ENCODE results near the gene MYO6.

MYO6 gene

DNA sequence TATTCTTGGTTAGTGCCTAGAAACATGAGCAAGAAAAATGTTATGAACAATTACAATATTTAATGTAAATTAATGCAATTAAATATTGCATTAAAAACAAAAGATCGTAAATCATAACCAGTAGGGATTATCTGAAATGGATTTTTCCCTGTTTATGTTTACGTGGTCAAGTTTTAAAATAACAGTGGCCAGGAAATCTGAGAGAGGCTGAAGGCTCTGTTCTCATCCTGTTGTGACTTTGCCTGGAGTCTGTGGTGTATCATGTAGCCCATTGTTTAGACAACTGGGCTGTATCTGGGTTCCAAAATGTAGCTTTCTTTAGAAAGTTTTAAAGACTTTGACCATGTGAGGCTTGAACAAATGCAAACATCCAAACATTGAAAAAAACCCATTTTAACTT lies 2.4 kb downstream of the MYO6 start:
- TF ChIP-seq, protein P1, sequence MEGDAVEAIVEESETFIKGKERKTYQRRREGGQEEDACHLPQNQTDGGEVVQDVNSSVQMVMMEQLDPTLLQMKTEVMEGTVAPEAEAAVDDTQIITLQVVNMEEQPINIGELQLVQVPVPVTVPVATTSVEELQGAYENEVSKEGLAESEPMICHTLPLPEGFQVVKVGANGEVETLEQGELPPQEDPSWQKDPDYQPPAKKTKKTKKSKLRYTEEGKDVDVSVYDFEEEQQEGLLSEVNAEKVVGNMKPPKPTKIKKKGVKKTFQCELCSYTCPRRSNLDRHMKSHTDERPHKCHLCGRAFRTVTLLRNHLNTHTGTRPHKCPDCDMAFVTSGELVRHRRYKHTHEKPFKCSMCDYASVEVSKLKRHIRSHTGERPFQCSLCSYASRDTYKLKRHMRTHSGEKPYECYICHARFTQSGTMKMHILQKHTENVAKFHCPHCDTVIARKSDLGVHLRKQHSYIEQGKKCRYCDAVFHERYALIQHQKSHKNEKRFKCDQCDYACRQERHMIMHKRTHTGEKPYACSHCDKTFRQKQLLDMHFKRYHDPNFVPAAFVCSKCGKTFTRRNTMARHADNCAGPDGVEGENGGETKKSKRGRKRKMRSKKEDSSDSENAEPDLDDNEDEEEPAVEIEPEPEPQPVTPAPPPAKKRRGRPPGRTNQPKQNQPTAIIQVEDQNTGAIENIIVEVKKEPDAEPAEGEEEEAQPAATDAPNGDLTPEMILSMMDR (IDR thresholded peaks at IDR 0.05; ENCODE audit: low read depth, low read length) = no peak
- H3K4me3 ChIP-seq (ENCODE audit: low read depth, low read length) = no peak overlapping the region
- in situ Hi-C loops (cut with HindIII; ENCODE audit: low sequenced_read_pairs) = no loop called here
- peak; percentile 37 for DNase-seq (ENCODE audit: low read depth, low spot score)

DNA sequence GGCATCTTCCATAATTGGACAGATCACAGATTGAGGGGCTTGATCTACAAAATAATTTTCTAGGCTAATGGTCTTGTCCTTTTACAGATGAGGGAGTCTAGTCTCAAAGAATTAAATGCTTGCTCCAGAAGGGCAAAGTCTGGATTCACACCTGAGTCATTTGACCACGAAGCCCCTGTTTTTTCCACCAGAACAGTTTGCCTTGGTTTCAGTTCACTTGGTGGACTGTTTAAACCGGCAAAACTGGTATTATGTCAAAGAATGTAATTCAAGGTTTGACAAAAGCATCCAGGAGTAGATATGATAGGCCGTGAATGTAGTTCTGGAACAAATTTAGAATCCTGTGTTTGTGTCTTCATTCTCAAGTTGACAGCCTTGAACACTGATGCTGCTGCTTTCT lies 3.3 kb downstream of the MYO6 start:
- in situ Hi-C loops (cut with HindIII; ENCODE audit: low sequenced_read_pairs) = no loop called here
- TF ChIP-seq, protein P1 (IDR thresholded peaks at IDR 0.05; ENCODE audit: low read depth, low read length) = no peak
- H3K4me3 ChIP-seq (ENCODE audit: low read depth, low read length) = no peak overlapping the region
- peak; percentile 27 for DNase-seq (ENCODE audit: low read depth, low spot score)

GRCh38 chr6:75755704-75756103 lies 6.7 kb downstream of the MYO6 start:
- DNase-seq (ENCODE audit: low read depth, low spot score) = no peak
- TF ChIP-seq, protein P1 (IDR thresholded peaks at IDR 0.05; ENCODE audit: low read depth, low read length) = no peak
- in situ Hi-C loops (cut with HindIII; ENCODE audit: low sequenced_read_pairs) = no loop called here
- H3K4me3 ChIP-seq (ENCODE audit: low read depth, low read length) = no peak overlapping the region

GRCh38 chr6:75757295-75757694 lies 8.3 kb downstream of the MYO6 start:
- H3K4me3 ChIP-seq (ENCODE audit: low read depth, low read length) = no peak overlapping the region
- TF ChIP-seq, protein P1 (IDR thresholded peaks at IDR 0.05; ENCODE audit: low read depth, low read length) = no peak
- no peak for DNase-seq (ENCODE audit: low read depth, low spot score)
- in situ Hi-C loops (cut with HindIII; ENCODE audit: low sequenced_read_pairs) = no loop called here

DNA sequence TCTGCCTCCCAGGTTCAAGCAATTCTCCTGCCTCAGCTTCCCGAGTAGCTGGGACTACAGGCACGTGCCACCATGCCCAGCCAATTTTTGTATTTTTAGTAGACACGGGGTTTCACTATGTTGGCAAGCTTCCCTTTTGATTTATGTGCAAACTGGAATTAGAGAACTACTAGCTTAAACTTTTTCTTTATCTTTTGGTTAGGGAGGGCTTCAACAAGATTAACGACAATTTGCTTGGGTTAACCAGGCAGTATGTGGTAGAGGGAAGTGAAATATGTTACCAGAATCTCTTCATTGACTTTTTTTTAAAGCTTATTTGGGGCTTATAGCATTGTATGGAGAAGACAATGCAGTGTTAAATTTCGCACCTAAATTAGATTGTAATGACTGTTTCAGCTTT lies 9.0 kb downstream of the MYO6 start:
- in situ Hi-C loops (cut with HindIII; ENCODE audit: low sequenced_read_pairs) = no loop called here
- no peak overlapping the region for H3K4me3 ChIP-seq (ENCODE audit: low read depth, low read length)
- TF ChIP-seq, protein P1 (IDR thresholded peaks at IDR 0.05; ENCODE audit: low read depth, low read length) = no peak
- no peak for DNase-seq (ENCODE audit: low read depth, low spot score)

DNA sequence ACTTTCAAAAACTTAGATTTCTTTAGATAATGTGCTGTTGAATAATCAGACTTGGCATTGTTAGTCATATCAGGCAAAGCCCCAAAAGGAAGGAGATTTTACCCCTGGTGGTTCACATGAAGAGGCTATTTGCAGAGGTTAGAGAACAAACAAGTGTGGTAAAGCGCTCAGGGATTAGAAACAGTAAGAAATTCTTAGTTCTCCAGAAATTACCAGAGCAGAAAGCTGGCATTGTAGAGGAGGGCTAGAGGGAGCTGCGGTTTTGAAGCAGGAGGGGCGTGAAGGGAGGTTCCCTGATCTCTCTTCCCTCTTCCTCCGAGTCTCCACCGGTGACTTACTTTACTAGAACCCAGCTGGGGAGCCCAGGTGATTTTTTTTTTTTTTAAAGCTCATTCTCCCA lies 10.2 kb downstream of the MYO6 start:
- H3K4me3 ChIP-seq (ENCODE audit: low read depth, low read length) = no peak overlapping the region
- no peak for DNase-seq (ENCODE audit: low read depth, low spot score)
- in situ Hi-C loops (cut with HindIII; ENCODE audit: low sequenced_read_pairs) = no loop called here
- TF ChIP-seq, protein P1 (IDR thresholded peaks at IDR 0.05; ENCODE audit: low read depth, low read length) = no peak

DNA sequence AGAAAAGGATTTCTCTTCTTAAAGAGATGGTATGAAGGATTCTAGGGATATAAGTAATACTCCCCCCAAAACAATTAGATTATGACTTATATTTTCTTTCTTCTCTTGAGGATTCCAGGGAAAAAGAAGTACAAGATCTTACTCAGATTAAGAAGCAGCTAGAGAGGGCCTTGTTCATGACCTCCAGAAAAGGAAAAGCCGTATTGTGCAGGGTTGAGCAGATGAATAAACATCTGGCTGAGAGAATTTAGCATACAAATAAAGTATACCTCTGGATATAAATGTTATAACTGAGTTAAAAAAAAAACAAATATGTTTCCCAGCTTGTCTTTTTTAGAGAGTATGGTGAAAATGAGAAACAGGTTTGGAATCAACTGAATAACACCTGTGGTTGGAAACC lies 11.3 kb downstream of the MYO6 start:
- TF ChIP-seq, protein P1 (IDR thresholded peaks at IDR 0.05; ENCODE audit: low read depth, low read length) = no peak
- in situ Hi-C loops (cut with HindIII; ENCODE audit: low sequenced_read_pairs) = no loop called here
- DNase-seq (ENCODE audit: low read depth, low spot score) = no peak
- H3K4me3 ChIP-seq (ENCODE audit: low read depth, low read length) = no peak overlapping the region
